H9 (cell line): Measurements from ENCODE around the gene CTAGE15. TPM values are rescaled to one million over a fixed set of nuclear protein-coding genes. Genes with fewer than 3 reads are reported as not detected.
"Not testable (repeated sequence)": the region's sequence is repeated elsewhere in the genome, so short reads cannot be mapped to it uniquely, and the experiment has no call there.

Source experiments
- DNase-seq: peaks from one replicate; pipeline ENCODE4 v3.0.0-alpha.2; 2017
- H2AFZ ChIP-seq: one replicate; pipeline ENCODE4 v1.6.1; 2013; ENCODE audit warnings: mild to moderate bottlenecking, low read length, control low read depth, moderate library complexity
- H2AK5ac ChIP-seq: 2 replicates; pipeline ENCODE4 v1.6.1; 2013; ENCODE audit warnings: low read length, control low read depth, mixed read lengths; ENCODE audit not compliant: insufficient read length
- H2BK120ac ChIP-seq: one replicate; pipeline ENCODE4 v1.6.1; 2013; ENCODE audit warnings: low read depth, mild to moderate bottlenecking, low read length, control low read depth, inconsistent platforms; ENCODE audit not compliant: poor library complexity, severe bottlenecking
- H2BK12ac ChIP-seq: 2 replicates; pipeline ENCODE4 v1.6.1; 2013; ENCODE audit warnings: low read length, control low read depth, mixed read lengths, low read depth; ENCODE audit not compliant: insufficient read length
- H2BK15ac ChIP-seq: 2 replicates; pipeline ENCODE4 v1.6.1; 2013; ENCODE audit warnings: low read depth, low read length, control low read depth
- H2BK20ac ChIP-seq: one replicate; pipeline ENCODE4 v1.6.1; 2013; ENCODE audit warnings: low read depth, mild to moderate bottlenecking, low read length, control low read depth, inconsistent platforms; ENCODE audit not compliant: poor library complexity, severe bottlenecking
- H2BK5ac ChIP-seq: 2 replicates; pipeline ENCODE4 v1.6.1; 2013; ENCODE audit warnings: low read length, control low read depth, mixed read lengths; ENCODE audit not compliant: insufficient read length
- H3K14ac ChIP-seq: 2 replicates; pipeline ENCODE4 v1.6.1; 2013; ENCODE audit warnings: low read length, control low read depth; ENCODE audit not compliant: insufficient read depth
- H3K18ac ChIP-seq: 2 replicates; pipeline ENCODE4 v1.6.1; 2013; ENCODE audit warnings: low read depth, mild to moderate bottlenecking, mixed read lengths, low read length, control low read depth; ENCODE audit not compliant: insufficient read length
- H3K23ac ChIP-seq: 2 replicates; pipeline ENCODE4 v1.6.1; 2013; ENCODE audit warnings: low read length, control low read depth, mixed read lengths, low read depth; ENCODE audit not compliant: insufficient read length
- H3K23me2 ChIP-seq: 2 replicates; pipeline ENCODE4 v1.6.1; 2013; ENCODE audit warnings: low read depth, mild to moderate bottlenecking, mixed read lengths, low read length, control low read depth; ENCODE audit not compliant: insufficient read length, poor library complexity, severe bottlenecking
- H3K27ac ChIP-seq: 2 replicates; pipeline ENCODE4 v1.5.1; 2013; ENCODE audit warnings: low read length, control low read depth, mixed read lengths, low read depth; ENCODE audit not compliant: insufficient read length
- H3K27me3 ChIP-seq: 2 replicates; pipeline ENCODE4 v1.6.1; 2013; ENCODE audit warnings: low read length, control low read depth, inconsistent platforms; ENCODE audit not compliant: insufficient read depth
- H3K4ac ChIP-seq: 2 replicates; pipeline ENCODE4 v1.6.1; 2013; ENCODE audit warnings: low read depth, mild to moderate bottlenecking, control low read depth, inconsistent platforms, low read length, moderate library complexity
- H3K4me1 ChIP-seq: 2 replicates; pipeline ENCODE4 v1.6.1; 2013; ENCODE audit warnings: low read length, control low read depth, inconsistent platforms; ENCODE audit not compliant: insufficient read depth
- H3K4me2 ChIP-seq: 2 replicates; pipeline ENCODE4 v1.6.1; 2013; ENCODE audit warnings: low read length, control low read depth, mixed read lengths; ENCODE audit not compliant: insufficient read length, insufficient read depth
- H3K56ac ChIP-seq: 2 replicates; pipeline ENCODE4 v1.6.1; 2013; ENCODE audit warnings: low read depth, mild to moderate bottlenecking, mixed read lengths, low read length, control low read depth; ENCODE audit not compliant: insufficient read length
- H3K79me1 ChIP-seq: 2 replicates; pipeline ENCODE4 v1.6.1; 2013; ENCODE audit warnings: low read depth, mild to moderate bottlenecking, moderate library complexity, low read length, control low read depth, inconsistent platforms; ENCODE audit not compliant: insufficient read depth, poor library complexity, severe bottlenecking
- H3K79me2 ChIP-seq: 2 replicates; pipeline ENCODE4 v1.6.1; 2013; ENCODE audit warnings: low read length, control low read depth, inconsistent platforms; ENCODE audit not compliant: insufficient read depth
- H3K9ac ChIP-seq: 2 replicates; pipeline ENCODE4 v1.6.1; 2013; ENCODE audit warnings: low read length, control low read depth, mixed read lengths; ENCODE audit not compliant: insufficient read length; ENCODE audit errors: extremely low read depth
- H3K9me3 ChIP-seq: one replicate; pipeline ENCODE4 v1.6.1; 2013; ENCODE audit warnings: low read depth, low read length, inconsistent platforms; ENCODE audit not compliant: control insufficient read depth
- H3T11ph ChIP-seq: one replicate; pipeline ENCODE4 v1.6.1; 2013; ENCODE audit warnings: mild to moderate bottlenecking, low read length, control low read depth, inconsistent platforms
- H4K20me1 ChIP-seq: one replicate; pipeline ENCODE4 v1.6.1; 2013; ENCODE audit not compliant: control insufficient read depth, insufficient read length, insufficient read depth
- H4K5ac ChIP-seq: 2 replicates; pipeline ENCODE4 v1.6.1; 2013; ENCODE audit warnings: low read depth, mild to moderate bottlenecking, mixed read lengths, low read length, control low read depth; ENCODE audit not compliant: insufficient read length
- H4K8ac ChIP-seq: replicated peaks from 2 replicates; pipeline ENCODE4 v1.6.1; 2013; ENCODE audit warnings: low read length, control low read depth, mixed read lengths, low read depth; ENCODE audit not compliant: insufficient read length
- H4K91ac ChIP-seq: 2 replicates; pipeline ENCODE4 v1.6.1; 2013; ENCODE audit warnings: low read depth, mild to moderate bottlenecking, moderate library complexity, mixed read lengths, low read length, control low read depth; ENCODE audit not compliant: insufficient read length
- H3K27ac Mint-ChIP-seq, 3 experiments: 2 replicates in 2 of 3; 3 replicates in 1 of 3; pipeline ENCODE4 v1.8.0; 2020 to 2021; ENCODE audit warnings: mixed read lengths in 3 of 3, mild to moderate bottlenecking in 1 of 3, moderate library complexity in 1 of 3
- H3K27me3 Mint-ChIP-seq: 2 replicates; pipeline ENCODE4 v1.8.0; 2021; ENCODE audit warnings: low read depth, mild to moderate bottlenecking, moderate library complexity, mixed read lengths
- H3K36me3 Mint-ChIP-seq, 3 experiments: 2 replicates in 2 of 3; 3 replicates in 1 of 3; pipeline ENCODE4 v1.8.0; 2020 to 2021; ENCODE audit warnings: low read depth in 3 of 3, mixed read lengths in 3 of 3; ENCODE audit not compliant: insufficient read depth in 1 of 3
- H3K4me1 Mint-ChIP-seq, 2 experiments: 2 replicates each; pipeline ENCODE4 v1.8.0; 2020; ENCODE audit warnings: mixed read lengths in 2 of 2
- H3K4me3 Mint-ChIP-seq, 2 experiments: 2 replicates in 1 of 2; 3 replicates in 1 of 2; pipeline ENCODE4 v1.8.0; 2020 to 2021; ENCODE audit warnings: mild to moderate bottlenecking in 2 of 2, mixed read lengths in 2 of 2, moderate library complexity in 1 of 2
- H3K9me3 Mint-ChIP-seq, 2 experiments: 2 replicates in 1 of 2; 3 replicates in 1 of 2; pipeline ENCODE4 v1.8.0; 2020; ENCODE audit warnings: mild to moderate bottlenecking in 2 of 2, mixed read lengths in 2 of 2, moderate library complexity in 1 of 2
- WGBS: extraction: QIAGEN DNeasy Blood & Tissue Kit; methylation state at CpG from one replicate; pipeline ENCODE4 v1.1.7; 2013; ENCODE audit warnings: missing lambda C conversion rate, low lambda C conversion rate, mixed read lengths; ENCODE audit not compliant: insufficient read length; ENCODE audit errors: extremely low coverage; 5-methylcytosine and 5-hydroxymethylcytosine counted together
- total RNA-seq: library from RNA; stranded (reverse); gene quantifications from 2 replicates; pipeline ENCODE4 v1.2.1, GENCODE V29; 2021

The CTAGE15 gene
- total RNA-seq, 1 experiment from 2014 or later, result 1.8 TPM

DNA sequence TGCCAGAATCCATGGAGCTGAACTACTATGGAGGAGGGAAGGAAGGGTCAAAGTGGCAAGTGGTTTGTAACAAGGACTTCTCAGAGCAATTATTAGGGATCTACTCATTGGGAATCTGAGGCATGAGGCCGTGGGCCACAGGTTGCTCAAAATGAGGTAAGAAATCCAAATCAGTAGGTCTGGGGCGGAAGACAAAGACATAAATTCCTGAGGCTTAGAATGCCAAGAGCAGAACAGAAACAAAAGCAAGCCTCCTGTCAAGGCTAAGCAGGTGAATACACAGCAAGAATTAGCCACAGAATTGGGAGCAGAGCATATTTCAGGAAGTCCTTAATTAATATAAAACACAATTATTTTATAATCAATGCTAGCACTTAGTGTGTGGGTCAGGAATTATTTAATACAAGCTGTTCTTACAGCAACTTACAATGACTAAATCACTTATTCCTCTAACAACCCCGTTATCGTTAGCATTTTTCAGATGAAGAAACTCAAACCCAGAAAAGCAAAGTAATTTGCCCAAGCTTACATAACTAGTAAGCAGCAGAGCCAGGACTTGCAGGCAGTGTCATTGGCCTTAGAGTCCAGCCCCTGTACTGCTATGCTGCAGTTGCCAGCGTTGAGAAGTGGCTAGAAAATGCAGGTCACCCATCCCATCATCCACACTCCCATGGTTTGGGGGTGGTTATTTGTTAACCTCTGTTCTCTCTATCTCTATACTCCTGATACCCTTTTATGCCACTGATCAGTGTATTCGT lies 40.3 kb upstream of the CTAGE15 start:
- not testable (repeated sequence) for H4K91ac ChIP-seq, H3T11ph ChIP-seq, H3K9ac ChIP-seq, H2AFZ ChIP-seq, H2BK20ac ChIP-seq, H3K23ac ChIP-seq, H2AK5ac ChIP-seq, H3K27ac ChIP-seq, DNase-seq, H2BK15ac ChIP-seq, H3K18ac ChIP-seq, H3K4me1 ChIP-seq, H4K20me1 ChIP-seq, H3K79me1 ChIP-seq, H3K4ac ChIP-seq, H3K14ac ChIP-seq, H2BK5ac ChIP-seq, H2BK120ac ChIP-seq, H4K8ac ChIP-seq, H3K27me3 ChIP-seq, H2BK12ac ChIP-seq, H3K27ac Mint-ChIP-seq, H3K9me3 ChIP-seq, H4K5ac ChIP-seq, H3K27me3 Mint-ChIP-seq, H3K9me3 Mint-ChIP-seq, H3K4me1 Mint-ChIP-seq, H3K36me3 Mint-ChIP-seq, H3K23me2 ChIP-seq, H3K79me2 ChIP-seq, H3K4me2 ChIP-seq, H3K4me3 Mint-ChIP-seq, H3K56ac ChIP-seq
- no CpG with 5 or more reads among the region's 6 CpGs for WGBS

DNA sequence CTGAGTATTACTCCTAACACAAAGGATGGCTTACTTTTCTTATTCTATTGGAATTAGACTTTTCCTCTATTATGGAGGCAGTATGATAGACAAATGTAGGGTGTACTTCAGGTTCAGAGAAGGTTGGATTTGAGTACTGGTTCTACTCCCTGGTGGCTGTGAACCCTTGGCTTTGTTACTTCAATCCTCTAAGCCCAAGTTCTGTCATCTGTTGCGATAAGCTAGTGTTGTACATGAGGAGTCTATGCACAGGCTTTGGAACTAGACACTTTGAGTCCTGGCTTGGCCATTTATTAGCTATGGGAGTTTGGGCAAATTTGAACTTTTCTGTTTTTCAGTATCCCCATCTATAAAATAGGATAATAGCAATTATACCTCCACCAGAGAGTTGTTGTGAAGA lies 39.7 kb upstream of the CTAGE15 start:
- H3K79me1 ChIP-seq, H2BK12ac ChIP-seq, H3K14ac ChIP-seq, H3K9ac ChIP-seq, H3K27me3 ChIP-seq, H3K18ac ChIP-seq, H2BK5ac ChIP-seq, H3K27ac ChIP-seq, H3K27ac Mint-ChIP-seq, H3K4me1 Mint-ChIP-seq, H4K91ac ChIP-seq, H2AFZ ChIP-seq, H4K8ac ChIP-seq, H3K36me3 Mint-ChIP-seq, H3K23me2 ChIP-seq, H2BK15ac ChIP-seq, H4K5ac ChIP-seq, DNase-seq, H3K56ac ChIP-seq, H3K4me3 Mint-ChIP-seq, H2BK20ac ChIP-seq, H2BK120ac ChIP-seq, H3K4ac ChIP-seq, H3K27me3 Mint-ChIP-seq, H4K20me1 ChIP-seq, H3K9me3 ChIP-seq, H3K9me3 Mint-ChIP-seq, H3K23ac ChIP-seq, H3K79me2 ChIP-seq, H3T11ph ChIP-seq, H3K4me1 ChIP-seq, H2AK5ac ChIP-seq, H3K4me2 ChIP-seq: not testable (repeated sequence)
- no CpG with 5 or more reads among the region's 1 CpG for WGBS
